GM21529 (cell line): ENCODE measurements around the gene TNNT3.
"Not testable (repeated sequence)": the region's sequence is repeated elsewhere in the genome, so short reads cannot be mapped to it uniquely, and the experiment has no call there.

Experiments
- ATAC-seq: cut with Tn5 transposase; IDR thresholded peaks from one replicate; pipeline ENCODE4 v1.9.1; 2021; ENCODE audit not compliant: unreplicated experiment

Gene TNNT3

DNA sequence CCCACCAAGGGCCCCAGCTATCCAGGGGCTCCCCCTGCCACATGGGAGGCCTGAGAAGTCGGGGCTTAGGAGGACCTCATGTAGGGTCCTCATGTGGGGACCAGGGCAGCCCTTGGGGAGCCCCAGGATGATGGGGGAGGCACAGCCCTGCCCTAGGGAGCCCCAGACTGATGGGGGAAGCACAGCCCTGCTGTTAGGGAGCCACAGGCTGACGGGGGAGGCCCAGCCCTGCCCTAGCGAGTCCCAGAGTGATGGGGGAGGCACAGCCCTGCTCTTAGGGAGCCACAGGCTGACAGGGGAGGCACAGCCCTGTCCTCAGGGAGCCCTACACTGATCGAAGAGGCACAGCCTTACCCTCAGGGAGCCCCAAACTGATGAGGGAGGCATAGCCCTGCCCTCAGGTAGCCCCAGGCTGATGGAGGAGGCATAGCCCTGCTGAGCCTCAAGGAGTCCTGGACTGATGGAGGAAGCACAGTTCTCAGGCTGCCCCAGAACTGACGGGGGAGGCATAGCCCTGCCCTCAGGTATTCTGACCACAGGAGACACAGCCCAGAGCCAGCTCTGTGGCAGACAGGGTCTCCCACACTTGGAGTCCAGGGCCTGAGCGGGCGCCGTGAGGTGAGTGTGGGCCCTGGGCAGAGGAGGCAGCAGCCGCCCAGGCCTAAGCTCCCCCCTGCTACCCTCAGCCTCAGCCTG lies 38.6 kb upstream of the TNNT3 start:
- no peak for ATAC-seq

DNA sequence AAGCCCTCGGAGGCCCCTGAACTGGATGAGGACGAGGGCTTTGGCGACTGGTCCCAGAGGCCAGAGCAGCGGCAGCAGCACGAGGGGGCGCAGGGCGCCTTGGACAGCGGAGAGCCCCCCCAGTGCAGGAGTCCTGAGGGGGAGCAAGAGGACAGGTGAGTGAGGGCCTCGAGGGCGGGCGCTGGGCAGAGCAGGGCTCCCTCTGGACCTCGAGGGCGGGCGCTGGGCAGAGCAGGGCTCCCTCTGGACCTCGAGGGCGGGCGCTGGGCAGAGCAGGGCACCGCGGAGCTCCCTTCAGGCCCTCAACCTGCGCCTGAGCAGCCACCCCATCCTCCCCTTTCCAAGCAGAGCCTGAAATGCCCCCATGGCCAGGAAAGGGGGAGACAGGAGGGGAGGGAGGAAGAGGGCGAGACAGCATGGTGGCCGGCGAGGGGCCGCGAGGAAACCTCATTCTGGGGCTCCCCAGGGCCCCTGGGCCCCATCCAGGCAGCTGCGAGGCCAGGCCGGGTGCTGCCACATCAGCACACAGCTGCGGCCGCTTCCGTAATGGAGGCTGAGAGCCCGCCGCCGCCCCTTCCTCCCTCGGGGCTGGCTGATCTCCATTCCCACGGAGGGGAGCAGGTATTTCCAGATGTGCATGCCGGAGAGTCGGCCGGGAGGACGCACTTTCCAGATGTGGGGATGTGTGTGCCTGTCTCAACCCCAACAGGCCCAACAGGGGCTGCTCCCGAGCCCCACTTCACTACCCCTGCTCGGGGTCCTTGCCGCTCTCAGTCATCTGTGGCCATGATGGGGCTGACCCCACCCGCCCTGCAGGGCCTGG lies 37.9 kb upstream of the TNNT3 start:
- ATAC-seq: peak; percentile 16

DNA sequence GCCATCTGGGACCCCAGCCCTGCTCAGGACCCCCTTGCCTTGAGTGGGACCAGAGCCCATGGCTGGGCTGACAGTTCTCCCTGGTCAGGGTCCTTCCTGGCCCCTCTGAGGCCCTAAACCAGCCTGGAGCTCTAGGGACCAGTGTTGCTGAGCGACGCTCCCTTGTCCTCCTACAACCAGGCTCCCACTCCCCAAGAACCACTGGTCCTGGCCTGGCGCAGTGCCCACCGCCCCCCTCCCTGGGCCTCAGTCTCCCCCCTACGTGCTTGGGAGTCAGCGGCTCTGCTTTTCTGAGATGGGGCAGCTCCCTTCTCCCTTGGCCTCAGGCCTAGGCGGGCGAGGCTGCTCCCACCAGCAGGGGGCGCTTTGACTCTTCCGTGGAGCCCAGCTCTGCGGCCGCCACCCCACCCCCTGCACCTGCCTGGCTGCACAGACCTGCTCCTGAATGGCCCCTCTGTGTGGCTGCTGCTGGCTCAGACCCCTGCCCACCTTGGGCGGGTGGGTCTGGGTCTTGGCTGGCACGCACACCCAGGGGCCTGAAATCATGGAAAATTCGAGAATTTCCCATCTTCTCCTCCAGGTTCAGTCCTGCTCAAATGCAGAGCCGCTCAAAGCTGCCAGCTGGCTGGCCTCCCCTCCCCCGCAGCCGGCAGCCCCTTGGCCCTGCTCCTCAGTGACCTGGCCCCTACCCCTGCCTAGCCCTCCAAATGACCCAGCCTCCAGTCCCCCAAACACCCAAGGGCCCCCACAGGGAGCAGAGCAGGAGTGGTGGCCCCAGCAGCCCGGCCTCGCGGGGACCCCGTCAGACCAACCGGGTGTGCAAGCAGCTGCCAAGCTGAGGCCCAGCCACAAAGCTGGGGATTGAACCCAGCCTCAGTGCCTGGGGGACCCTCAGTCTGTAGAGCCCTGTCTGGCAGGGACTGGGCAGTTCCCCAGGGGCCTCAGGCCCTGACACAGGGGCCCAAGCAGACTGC lies 37.0 kb upstream of the TNNT3 start:
- peak; percentile 70 for ATAC-seq

DNA sequence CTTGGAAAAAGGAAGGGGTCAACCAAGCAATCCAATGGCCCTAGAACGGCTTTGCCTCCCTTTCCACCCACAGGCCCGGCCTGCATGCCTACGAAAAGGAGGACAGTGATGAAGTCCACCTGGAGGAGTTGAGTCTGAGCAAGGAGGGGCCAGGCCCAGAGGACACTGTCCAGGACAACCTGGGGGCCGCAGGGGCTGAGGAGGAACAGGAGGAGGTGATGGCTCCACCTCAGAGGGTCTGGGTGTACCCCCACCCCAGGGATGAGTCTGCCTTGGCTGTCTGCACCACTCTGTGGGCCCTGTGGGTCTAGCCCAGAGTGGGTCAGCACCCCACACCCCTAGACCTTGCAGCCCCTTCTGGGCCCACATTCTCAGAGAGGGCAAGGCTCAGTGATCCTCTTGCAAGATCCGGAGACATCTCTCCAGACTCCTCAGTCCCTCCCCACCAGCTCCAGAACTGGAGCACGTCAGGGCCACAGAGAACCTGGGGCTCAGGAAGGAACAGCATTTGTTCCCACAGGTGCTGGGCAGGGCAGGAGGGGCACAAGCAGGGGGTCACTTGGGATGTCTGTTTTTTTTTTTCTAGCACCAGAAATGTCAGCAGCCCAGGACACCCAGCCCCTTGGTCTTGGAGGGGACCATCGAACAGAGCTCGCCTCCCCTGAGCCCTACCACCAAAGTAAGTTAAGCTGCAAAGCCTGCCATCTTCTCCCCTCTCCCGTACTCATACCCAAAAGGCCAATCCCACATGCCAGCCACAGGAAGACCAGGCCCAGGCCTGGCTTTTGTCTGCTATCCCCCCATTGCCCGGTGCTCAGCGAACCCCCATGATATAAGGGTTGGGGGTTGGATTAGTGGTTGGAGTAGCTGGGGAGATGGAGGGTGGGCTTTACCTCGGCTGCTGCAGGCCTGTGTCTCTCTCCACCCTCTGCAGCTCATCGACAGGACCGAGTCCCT lies 35.9 kb upstream of the TNNT3 start:
- no peak for ATAC-seq

DNA sequence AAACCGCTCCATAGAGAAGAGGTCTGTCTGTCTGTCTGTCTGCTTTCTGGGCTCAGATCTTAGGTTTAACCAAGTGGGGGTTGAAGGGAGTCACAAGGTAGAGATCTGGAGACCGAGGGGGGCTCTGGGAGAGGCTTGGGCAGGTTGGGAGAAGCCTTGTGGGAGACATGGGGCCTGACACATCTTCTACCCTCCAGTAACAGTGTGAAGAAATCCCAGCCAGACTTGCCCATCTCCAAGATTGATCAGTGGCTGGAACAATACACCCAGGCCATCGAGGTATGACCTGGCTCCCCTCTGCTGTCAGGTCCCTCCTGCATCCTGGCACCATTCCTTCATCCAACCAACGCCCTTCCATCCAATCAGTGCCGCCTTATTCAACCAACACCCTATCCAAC lies 35.2 kb upstream of the TNNT3 start:
- ATAC-seq: no peak

DNA sequence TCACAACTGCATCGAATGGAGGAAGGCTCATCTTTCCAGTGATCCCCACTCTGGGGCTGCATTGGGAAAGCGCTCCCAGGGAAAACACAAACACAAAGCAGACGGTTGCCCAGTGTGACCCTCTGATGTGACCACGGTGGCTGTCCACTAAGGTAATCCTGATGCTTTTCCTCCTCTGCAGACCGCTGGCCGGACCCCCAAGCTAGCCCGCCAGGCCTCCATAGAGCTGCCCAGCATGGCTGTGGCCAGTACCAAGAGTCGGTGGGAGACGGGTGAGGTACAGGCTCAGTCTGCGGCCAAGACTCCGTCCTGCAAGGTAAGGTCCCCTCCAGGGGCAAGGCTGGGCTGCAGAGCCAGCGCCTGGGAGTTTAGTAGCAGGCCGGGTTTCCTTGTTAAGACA lies 33.0 kb upstream of the TNNT3 start:
- not testable (repeated sequence) for ATAC-seq

DNA sequence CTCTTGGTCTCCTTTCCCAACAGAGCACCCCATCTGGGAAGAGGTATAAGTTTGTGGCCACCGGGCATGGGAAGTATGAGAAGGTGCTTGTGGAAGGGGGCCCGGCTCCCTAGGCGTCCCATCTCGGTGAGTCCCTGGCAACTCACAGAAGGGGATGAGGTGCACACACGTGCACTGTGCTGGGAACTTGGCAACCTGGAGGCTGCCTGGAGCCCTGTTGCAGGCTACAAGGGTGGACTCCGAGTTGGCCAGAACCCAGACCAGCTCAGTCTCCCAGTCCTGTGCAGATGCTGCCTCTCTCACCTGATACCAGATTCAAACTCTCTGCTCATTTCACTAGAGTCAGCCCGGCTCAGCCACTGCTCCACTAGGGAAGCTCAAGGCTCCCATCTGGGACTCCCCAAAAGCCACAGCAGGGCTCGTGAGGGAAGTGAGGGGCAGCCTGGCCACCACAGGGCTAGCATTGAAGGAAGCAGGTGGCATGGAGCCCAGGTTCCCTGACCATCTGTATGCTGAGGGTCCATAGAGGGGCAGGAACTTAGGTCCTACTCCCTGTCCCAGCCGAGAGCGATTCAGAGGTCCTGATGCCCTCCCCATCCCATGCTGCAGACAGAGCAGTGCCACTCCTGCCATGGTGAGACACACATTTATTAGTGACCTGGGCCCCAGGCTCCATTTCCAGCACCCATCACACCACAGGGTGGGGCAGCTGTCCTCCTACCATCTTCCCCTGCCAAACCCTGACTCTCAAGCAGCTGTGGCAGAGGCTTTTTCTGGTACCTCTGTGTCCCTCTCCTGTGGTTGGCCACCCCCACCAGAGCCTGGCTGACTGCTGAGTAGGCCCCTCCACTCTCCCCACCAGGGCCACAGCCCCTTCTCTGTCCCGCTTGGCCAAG lies 31.8 kb upstream of the TNNT3 start:
- ATAC-seq: no peak

DNA sequence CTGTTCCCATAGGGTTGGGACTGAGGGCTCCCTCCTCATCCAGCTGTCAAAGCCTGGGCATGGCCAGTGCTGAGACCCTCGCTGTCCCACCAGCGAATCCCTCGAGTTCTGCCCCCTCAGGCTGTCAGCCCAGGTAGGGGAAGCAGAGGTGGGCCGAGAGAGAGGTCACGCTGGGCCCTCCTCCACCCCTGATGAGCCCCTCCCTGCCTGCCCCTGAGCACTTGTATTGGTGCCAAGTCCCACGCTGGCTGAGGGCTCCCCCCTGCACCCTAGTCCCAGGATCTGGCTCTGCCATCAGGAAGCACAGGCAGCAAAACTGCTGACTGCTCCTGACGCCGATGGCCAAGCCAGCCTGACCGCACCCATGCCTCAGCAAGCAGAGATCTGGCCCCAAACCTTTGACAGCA lies 31.2 kb upstream of the TNNT3 start:
- ATAC-seq: no peak

DNA sequence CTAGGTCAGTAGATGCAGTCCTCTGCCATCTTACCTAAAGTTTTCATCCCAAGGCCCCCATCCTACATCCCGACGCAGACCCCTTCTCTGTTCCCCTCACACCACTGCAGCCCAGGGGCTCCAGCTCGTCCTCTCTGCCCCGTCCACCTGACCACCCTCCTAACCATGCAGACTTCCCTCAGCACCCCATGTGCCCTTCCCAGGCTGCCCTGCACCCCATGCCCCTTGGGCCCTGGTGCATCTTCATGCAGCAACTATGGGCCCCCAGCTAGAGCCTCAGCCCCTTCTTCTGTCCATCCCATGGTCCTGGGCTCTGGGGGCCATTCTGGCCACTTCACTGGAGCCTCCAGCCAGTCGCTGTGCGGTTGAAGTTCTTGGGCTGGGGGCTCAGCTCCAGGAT lies 30.7 kb upstream of the TNNT3 start:
- ATAC-seq: no peak

DNA sequence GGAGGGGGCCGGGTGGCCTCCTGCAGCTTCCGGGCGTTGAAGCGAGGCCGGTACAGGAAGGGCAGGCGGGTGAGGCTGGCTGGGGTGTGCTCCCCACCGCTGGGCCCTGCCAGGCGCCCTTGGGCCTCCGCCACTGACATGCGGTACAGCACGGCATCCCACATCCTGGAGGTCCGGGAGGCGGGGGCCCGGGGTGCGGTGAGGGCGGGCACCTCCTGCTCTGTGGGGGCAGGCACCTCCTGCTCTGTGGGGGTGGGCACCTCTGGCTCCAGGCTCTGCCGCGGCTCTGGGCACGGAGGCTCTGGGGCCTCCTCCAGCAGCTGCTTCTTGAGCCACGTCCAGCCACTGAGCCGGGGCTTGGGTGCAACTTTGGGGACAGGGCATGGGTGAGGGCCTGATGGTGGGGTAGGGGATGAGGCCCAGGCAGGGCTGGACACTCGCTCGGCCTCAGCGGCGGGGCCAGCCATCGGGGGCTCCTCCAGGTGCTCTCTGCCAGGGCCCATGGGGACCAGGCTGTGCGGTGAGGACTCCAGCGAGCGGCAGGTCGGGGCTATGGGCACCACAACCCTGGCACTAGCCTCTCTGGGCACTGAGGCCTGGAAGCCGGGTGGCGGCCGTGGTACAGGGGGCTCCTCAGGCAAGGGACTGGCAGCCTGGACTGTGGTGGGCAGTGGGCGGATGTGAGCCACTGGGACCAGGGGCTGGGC lies 30.1 kb upstream of the TNNT3 start:
- ATAC-seq: no peak

DNA sequence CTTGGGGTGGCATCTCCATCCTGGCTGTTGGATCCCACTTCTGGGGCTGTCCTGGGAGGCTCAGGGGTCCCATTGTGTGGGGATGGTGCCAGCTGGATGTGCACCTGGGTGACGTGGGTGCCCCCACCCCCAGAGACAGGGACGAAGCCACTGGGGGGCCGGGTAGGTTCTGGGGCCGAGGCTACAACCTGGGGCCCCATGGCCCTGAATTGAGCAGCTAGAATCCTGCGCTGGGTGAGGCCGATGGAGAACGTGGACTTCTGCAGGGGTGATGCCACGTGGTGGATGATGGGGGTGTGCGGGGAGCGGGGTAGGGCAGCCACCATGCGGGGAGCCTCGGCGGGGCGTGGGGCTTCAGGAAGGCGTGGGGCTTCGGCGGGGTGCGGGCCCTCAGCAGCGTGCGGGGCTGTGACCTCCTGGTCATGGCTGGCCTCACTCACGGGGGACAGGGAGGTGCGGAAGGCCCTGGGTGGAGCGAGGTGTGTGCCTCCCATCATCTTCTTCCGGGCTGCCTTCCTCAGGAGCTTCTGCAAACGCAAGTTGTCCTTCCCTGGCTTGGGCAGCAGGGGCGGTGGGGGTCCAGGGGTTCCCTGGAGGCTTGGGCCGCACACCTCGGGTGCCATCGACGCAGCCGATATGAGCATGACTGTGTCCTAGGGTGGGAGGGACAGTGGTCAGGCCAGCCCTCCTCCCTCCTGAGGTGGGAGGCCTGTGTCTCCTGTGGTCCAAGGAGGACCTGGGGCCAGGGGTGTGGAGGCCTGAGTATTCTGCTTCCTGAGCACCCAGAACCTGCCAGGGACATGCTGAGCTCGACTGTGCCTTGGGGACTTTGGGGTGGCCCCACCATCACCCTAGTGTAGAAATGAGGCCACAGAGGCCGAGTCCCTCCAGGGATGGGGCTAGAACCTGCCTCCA lies 29.3 kb upstream of the TNNT3 start:
- no peak for ATAC-seq

DNA sequence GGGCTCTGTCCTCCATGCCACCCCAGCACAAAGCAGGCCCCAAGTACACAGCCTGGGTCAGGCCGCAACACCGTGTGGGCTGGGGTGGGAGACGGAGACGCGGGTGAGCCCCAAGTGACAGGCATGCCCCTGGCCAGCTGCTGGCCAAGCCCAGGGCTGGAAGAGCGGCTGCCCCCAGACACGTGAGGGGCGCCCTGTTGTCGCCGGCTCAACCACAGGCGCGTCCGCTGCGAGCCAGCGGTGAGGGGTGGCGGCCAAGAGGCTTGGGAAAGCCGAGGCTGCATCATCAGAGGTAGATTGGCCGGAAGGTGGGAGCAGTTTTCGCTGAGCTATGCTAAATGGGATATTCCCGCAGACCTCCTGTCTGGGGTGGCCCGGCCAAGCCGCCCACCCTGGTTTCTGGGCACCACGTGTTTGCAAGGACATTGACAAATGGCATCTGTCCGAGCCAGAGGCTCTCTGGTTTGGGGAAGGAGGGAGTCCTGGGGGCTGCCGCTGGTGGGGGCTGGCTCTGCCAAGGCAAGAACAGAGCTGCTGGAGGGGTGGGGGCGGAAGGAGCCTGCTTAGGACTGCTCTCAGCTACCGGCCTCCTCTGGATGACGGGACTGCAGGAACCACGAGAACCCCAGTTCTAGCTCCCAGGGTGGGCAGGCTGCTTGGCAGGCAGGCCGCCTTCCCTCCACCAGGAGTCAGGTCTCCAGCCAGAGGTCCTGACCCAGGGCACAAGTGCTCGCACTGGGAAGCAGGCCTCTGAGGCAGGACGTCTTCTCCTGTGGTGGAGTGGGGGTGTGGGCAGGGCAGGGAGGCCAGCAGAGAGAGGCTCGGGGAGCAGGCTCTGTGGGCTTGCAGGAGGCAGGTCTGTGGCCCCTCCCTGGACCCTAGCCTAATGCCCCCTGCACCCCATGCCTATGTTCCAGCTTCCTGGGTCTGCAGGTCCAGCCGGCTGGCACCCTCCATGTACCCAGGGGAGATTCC lies 28.4 kb upstream of the TNNT3 start:
- ATAC-seq: no peak

DNA sequence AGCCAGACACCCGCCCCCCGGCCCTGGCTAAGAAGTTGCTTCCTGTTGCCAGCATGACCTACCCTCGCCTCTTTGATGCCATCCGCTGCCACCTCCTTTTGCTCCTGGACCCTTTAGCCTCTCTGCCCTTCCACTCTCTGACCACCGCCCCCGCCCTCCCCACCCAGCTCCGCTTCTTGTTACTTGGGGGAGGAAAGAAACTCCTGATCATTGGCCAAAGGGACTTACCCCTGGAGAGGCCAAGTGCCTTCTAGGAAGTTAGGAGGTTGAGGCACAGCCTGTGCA lies 27.7 kb upstream of the TNNT3 start, which contains the start of gene PRR33:
PRR33 (minus strand) TSS at position 65 of the 285 bp plus-strand sequence. CDS start 1,311 bp downstream, outside the sequence.
- no peak for ATAC-seq

DNA sequence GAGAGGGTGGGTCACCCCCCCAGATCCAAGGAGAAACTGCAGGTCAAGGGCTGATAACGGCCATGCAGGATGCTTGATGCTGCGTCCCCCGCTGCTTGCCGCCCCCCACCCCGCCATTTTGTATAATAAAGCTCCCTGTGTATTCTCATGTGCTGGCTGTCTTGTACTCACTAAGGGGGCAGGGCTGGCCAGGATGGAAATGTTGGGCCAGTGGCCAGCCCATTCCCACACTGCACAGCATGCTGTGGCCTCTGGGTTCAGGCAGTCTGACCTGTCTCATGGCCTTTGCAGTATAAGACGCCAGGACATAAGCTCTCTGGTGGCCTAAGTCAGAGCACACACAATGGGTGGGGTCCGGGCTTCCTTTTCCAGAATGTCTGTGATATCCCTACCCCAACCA lies 27.4 kb upstream of the TNNT3 start:
- ATAC-seq: no peak

DNA sequence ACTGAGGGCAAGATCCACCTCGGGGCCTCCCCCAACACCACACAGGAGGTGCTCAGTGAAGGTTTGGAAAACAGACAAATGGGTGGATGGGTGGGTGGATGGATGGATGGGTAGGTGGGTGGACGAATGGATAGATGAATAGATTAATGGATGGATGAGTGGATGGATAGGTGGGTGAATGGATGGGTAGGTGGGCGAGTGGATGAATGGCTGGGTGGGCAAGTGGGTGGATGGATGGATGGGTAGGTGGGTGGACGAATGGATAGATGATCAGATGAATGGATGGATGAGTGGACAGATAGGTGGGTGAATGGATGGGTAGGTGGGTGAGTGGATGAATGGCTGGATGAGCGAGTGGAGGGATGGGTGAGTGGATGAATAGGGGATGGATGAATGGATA lies 26.9 kb upstream of the TNNT3 start:
- no peak for ATAC-seq

DNA sequence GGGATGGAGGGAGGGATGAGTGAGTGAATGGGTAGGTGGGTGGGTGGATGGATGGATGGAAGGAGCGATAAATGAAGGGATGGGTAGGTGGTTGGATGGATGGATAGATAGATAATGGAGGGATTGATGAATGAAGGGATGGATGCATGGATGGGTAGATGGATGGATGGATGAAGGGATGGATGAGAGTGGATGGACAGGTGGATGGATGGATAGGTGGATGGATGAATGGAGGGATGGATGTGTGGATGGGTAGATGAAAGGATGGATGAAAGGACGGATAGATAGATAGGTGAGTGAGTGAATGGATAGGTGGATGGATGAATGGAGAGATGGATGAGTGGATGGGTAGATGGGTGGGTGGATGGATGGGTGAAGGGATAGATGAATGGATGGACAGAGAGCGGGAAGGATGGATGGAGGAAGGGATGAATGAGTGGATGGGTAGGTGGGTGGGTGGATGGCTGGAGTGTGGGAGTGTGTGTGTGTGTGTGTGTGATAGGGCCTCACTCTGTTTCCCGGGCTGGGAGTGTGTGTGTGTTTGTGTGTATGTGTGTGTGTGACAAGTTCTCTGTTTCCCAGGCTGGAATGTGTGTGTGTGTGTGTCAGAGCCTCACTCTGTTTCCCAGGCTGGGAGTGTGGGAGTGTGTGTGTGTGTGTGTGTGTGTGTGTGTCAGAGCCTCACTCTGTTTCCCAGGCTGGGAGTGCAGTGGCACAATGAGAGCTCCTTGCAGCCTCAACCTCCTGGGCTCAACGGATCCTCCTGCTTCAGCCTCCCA lies 25.7 kb upstream of the TNNT3 start:
- ATAC-seq: no peak
